Mucosa of rectum (tissue), 2 donors: ENCODE data around the gene NOXO1.

Experiments used
- H3K27ac ChIP-seq, 2 donors: one replicate each; pipeline ENCODE4 v1.7.0; 2013; ENCODE audit warnings: inconsistent platforms in 2 of 2, low read depth in 2 of 2, low read length in 2 of 2
- H3K27me3 ChIP-seq, 2 donors: one replicate each; pipeline ENCODE4 v1.7.0; 2013; ENCODE audit warnings: low read length in 2 of 2; ENCODE audit not compliant: control insufficient read depth in 2 of 2, insufficient read depth in 2 of 2
- H3K36me3 ChIP-seq, 2 donors: one replicate each; pipeline ENCODE4 v1.7.0; 2013; ENCODE audit warnings: low read length in 2 of 2; ENCODE audit not compliant: control insufficient read depth in 2 of 2, insufficient read depth in 2 of 2
- H3K4me1 ChIP-seq, 2 donors: one replicate each; pipeline ENCODE4 v1.7.0; 2013; ENCODE audit warnings: low read length in 2 of 2, mild to moderate bottlenecking in 1 of 2; ENCODE audit not compliant: control insufficient read depth in 2 of 2, insufficient read depth in 2 of 2
- H3K4me3 ChIP-seq, 2 donors: one replicate each; pipeline ENCODE4 v1.7.0; 2013; ENCODE audit warnings: low read length in 2 of 2
- H3K9ac ChIP-seq, 2 donors: one replicate each; pipeline ENCODE4 v1.7.0; 2013; ENCODE audit warnings: low read length in 2 of 2, low read depth in 1 of 2, mild to moderate bottlenecking in 1 of 2
- H3K9me3 ChIP-seq, 2 donors: one replicate each; pipeline ENCODE4 v1.7.0; 2013; ENCODE audit warnings: low read length in 2 of 2; ENCODE audit not compliant: control insufficient read depth in 2 of 2
- donor health status: healthy.
- donor health status: Normal muscosa, but diverticular disease.

The NOXO1 gene

GRCh38 chr16:2024032-2024420, 42.8 kb upstream of the NOXO1 start:
- peaks cover 14 to 16% of the 10 kb centered on the region in 2 donors for H3K27me3 ChIP-seq
- no peak overlapping the region for H3K4me3 ChIP-seq
- H3K9ac ChIP-seq = peak overlapping the region in 1 of 2 donors; percentile 56
- H3K27ac ChIP-seq = peak overlapping the region; percentile 69 to 82
- H3K4me1 ChIP-seq = peaks cover 17 to 32% of the 10 kb centered on the region in 2 donors
- H3K9me3 ChIP-seq = no peaks in the 10 kb centered on the region
- H3K36me3 ChIP-seq = no peaks in the 10 kb centered on the region

GRCh38 chr16:2023092-2024031, 42.1 kb upstream of the NOXO1 start:
- no peaks in the 10 kb centered on the region for H3K9me3 ChIP-seq
- peak overlapping the region; percentile 56 to 65 for H3K9ac ChIP-seq
- H3K4me1 ChIP-seq = peaks cover 17 to 30% of the 10 kb centered on the region in 2 donors
- H3K4me3 ChIP-seq = peak overlapping the region; percentile 60 to 63
- no peaks in the 10 kb centered on the region for H3K36me3 ChIP-seq
- H3K27ac ChIP-seq = peak overlapping the region; percentile 69 to 82
- peaks cover 18 to 19% of the 10 kb centered on the region in 2 donors for H3K27me3 ChIP-seq

GRCh38 chr16:2022723-2023091, 41.4 kb upstream of the NOXO1 start:
- H3K27me3 ChIP-seq = peaks cover 18 to 19% of the 10 kb centered on the region in 2 donors
- H3K36me3 ChIP-seq = no peaks in the 10 kb centered on the region
- peaks cover 16 to 23% of the 10 kb centered on the region in 2 donors for H3K4me1 ChIP-seq
- peak overlapping the region in 1 of 2 donors; percentile 82 for H3K27ac ChIP-seq
- no peaks in the 10 kb centered on the region for H3K9me3 ChIP-seq
- H3K9ac ChIP-seq = peak overlapping the region; percentile 13 to 47
- H3K4me3 ChIP-seq = peak overlapping the region; percentile 6 to 56

GRCh38 chr16:2019921-2020831, 38.9 kb upstream of the NOXO1 start:
- no peaks in the 10 kb centered on the region for H3K9me3 ChIP-seq
- no peak overlapping the region for H3K9ac ChIP-seq
- no peak overlapping the region for H3K4me3 ChIP-seq
- H3K27ac ChIP-seq = no peak overlapping the region
- H3K4me1 ChIP-seq = peaks cover 18 to 26% of the 10 kb centered on the region in 2 donors
- peaks cover 18 to 19% of the 10 kb centered on the region in 2 donors for H3K27me3 ChIP-seq
- no peaks in the 10 kb centered on the region for H3K36me3 ChIP-seq

GRCh38 chr16:2019518-2019920, 38.2 kb upstream of the NOXO1 start, which contains the start of gene NPW:
NPW (plus strand) TSS chr16:2019785.
- no peak within 1 kb of the TSS for H3K4me3 ChIP-seq
- H3K9me3 ChIP-seq = no peaks in the 10 kb centered on the region
- peaks cover 18 to 19% of the 10 kb centered on the region in 2 donors for H3K27me3 ChIP-seq
- H3K27ac ChIP-seq = no peak within 1 kb of the TSS
- H3K36me3 ChIP-seq = no peaks in the 10 kb centered on the region
- H3K4me1 ChIP-seq = peaks cover 20 to 26% of the 10 kb centered on the region in 2 donors
- H3K9ac ChIP-seq = no peak within 1 kb of the TSS

GRCh38 chr16:2016407-2016922, 35.2 kb upstream of the NOXO1 start:
- H3K4me3 ChIP-seq = no peak overlapping the region
- peaks cover 18 to 19% of the 10 kb centered on the region in 2 donors for H3K27me3 ChIP-seq
- no peaks in the 10 kb centered on the region for H3K9me3 ChIP-seq
- peaks cover 8 to 15% of the 10 kb centered on the region in 2 donors for H3K4me1 ChIP-seq
- no peak overlapping the region for H3K9ac ChIP-seq
- H3K36me3 ChIP-seq = no peaks in the 10 kb centered on the region
- H3K27ac ChIP-seq = no peak overlapping the region

GRCh38 chr16:2015947-2016208, 34.6 kb upstream of the NOXO1 start:
- peak overlapping the region; percentile 72 to 82 for H3K9ac ChIP-seq
- peak overlapping the region; percentile 92 to 95 for H3K27ac ChIP-seq

GRCh38 chr16:2015117-2015946, 34.1 kb upstream of the NOXO1 start:
- peaks cover 13 to 15% of the 10 kb centered on the region in 2 donors for H3K27me3 ChIP-seq
- H3K9me3 ChIP-seq = no peaks in the 10 kb centered on the region
- H3K4me1 ChIP-seq = peaks cover 11 to 15% of the 10 kb centered on the region in 2 donors
- no peak overlapping the region for H3K4me3 ChIP-seq
- H3K9ac ChIP-seq = peak overlapping the region; percentile 72 to 82
- peak overlapping the region; percentile 92 to 95 for H3K27ac ChIP-seq
- H3K36me3 ChIP-seq = no peaks in the 10 kb centered on the region

More at GRCh38 chr16:2015947-2016208, 34.6 kb upstream of the NOXO1 start:
- Histone ChIP-seq H3K9me3 (no peaks in the 10 kb centered on the region), H3K27me3 (peaks cover 18 to 19% of the 10 kb centered on the region in 2 donors), H3K4me1 (peaks cover 8 to 15% of the 10 kb centered on the region in 2 donors), H3K36me3 (no peaks in the 10 kb centered on the region), H3K4me3 (no peak overlapping the region)

GRCh38 chr16:2013527-2013926, 32.3 kb upstream of the NOXO1 start:
- Histone ChIP-seq H3K4me1 (peaks cover 19 to 24% of the 10 kb centered on the region in 2 donors), H3K9me3 (no peaks in the 10 kb centered on the region), H3K36me3 (no peaks in the 10 kb centered on the region), H3K27ac (no peak overlapping the region), H3K4me3 (no peak overlapping the region), H3K27me3 (no peaks in the 10 kb centered on the region), H3K9ac (no peak overlapping the region)
